ENCODE results near the gene SFT2D1.

DNA sequence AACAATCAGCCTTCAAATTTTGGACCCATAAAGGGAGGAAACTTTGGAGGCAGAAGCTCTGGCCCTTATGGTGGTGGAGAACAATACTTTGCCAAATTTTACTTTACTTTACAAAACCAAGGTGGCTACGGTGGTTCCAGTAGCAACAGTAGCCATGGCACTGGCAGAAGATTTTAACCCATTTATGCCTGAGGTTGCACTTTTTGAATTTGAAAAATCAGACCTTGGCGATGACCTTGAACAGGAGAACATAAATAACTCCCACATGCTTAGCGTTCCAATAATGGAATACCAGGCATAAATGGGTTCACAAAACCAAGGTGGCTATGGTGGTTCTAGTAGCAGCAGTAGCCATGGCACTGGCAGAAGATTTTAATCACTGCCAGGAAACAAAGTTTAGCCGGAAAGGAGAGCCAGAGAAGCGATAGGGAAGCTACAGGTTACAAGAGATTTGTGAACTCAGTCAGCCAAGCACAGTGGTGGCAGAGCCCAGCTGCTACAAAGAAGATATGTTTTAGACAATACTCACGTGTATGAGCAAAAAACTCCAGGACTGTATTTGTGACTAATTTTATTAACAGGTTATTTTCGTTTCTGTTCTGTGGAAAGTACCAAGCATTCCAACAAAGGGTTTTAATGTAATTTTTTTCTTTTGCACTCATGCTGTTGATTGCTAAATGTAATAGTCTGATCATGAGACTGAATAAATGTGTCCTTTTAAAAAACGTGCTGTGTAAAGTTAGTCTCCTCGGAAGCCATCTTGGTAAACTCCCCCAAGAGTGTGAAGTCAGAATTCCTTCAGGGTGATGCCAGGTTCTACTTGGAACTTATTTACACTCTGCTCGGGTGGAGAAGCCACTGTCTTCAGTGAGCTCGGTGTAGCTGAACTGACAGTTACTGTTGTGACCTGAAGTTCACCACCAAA, 6.7 kb downstream of the SFT2D1 start:
- no peak for TF ChIP-seq EZH2 (IDR thresholded peaks at IDR 0.05)
- TF ChIP-seq POLR2AphosphoS5 (IDR thresholded peaks at IDR 0.05; ENCODE audit: borderline replicate concordance, low read depth, low read length), result no peak
- no peak for TF ChIP-seq FOXP2 (optimal IDR thresholded peaks at IDR 0.05; ENCODE audit: control extremely low read depth, extremely low read length, insufficient read depth)
